ENCODE data around the gene NSRP1. TPM values are rescaled to one million over a fixed set of nuclear protein-coding genes. Genes with fewer than 3 reads are reported as not detected.
"Not testable (repeated sequence)": the region's sequence is repeated elsewhere in the genome, so short reads cannot be mapped to it uniquely, and the experiment has no call there.

The NSRP1 gene
- total RNA-seq, 1 donor from 2014 or later: 10.6 TPM

GRCh38 chr17:30224419-30224960, 107.9 kb downstream of the NSRP1 start:
- no peak for DNase-seq

GRCh38 chr17:30225112-30225511, 108.5 kb downstream of the NSRP1 start:
- no peak for DNase-seq

GRCh38 chr17:30225919-30226553, 109.4 kb downstream of the NSRP1 start:
- no peak for DNase-seq

GRCh38 chr17:30226878-30227277, 110.3 kb downstream of the NSRP1 start:
- no peak for DNase-seq

GRCh38 chr17:30228011-30228410, 111.4 kb downstream of the NSRP1 start:
- no peak for DNase-seq

GRCh38 chr17:30229012-30229411, 112.4 kb downstream of the NSRP1 start:
- no peak for DNase-seq

GRCh38 chr17:30230009-30230408, 113.4 kb downstream of the NSRP1 start:
- DNase-seq: not testable (repeated sequence)

GRCh38 chr17:30230596-30231125, 114.0 kb downstream of the NSRP1 start:
- no peak for DNase-seq

- no peak for DNase-seq
Measured at GRCh38 chr17:30232015-30232823, 115.6 kb downstream of the NSRP1 start.

- DNase-seq: no peak
Measured at GRCh38 chr17:30232824-30233427, 116.3 kb downstream of the NSRP1 start.

GRCh38 chr17:30234296-30234695, 117.7 kb downstream of the NSRP1 start:
- DNase-seq: no peak

- DNase-seq: peak; percentile 10
Measured at GRCh38 chr17:30234964-30235363, 118.3 kb downstream of the NSRP1 start.

GRCh38 chr17:30235386-30236296, 119.0 kb downstream of the NSRP1 start, which contains the start of gene SLC6A4:
TSS of gene SLC6A4 (minus strand) at chr17:30235697. CDS start at chr17:30221958, 13,739 bp downstream.
- peak; percentile 20 for DNase-seq

Other genes starting within 250 kb of the NSRP1 start
- gene SSH2, start 186.6 kb upstream of the NSRP1 start, total RNA-seq: 20.4 and 34.5 TPM in 2 replicates
- gene EFCAB5, start 175.2 kb upstream of the NSRP1 start, total RNA-seq: 0.17 and 0.70 TPM in 2 replicates
- 2.6 TPM in 2 replicates for gene SLC6A4, start 118.9 kb downstream of the NSRP1 start, total RNA-seq
- 67.7 and 69.2 TPM in 2 replicates for gene BLMH, start 175.1 kb downstream of the NSRP1 start, total RNA-seq
- not detected in 2 replicates for gene TMIGD1, start 217.2 kb downstream of the NSRP1 start, total RNA-seq